Jurkat, Clone E6-1 (cell line): Measurements from ENCODE around the gene SEMA6C.
"Not testable (repeated sequence)": the region's sequence is repeated elsewhere in the genome, so short reads cannot be mapped to it uniquely, and the experiment has no call there.

Experiments
- DNase-seq: peaks from one replicate; pipeline ENCODE4 v3.0.0-alpha.2; 2011; ENCODE audit warnings: low read depth, low spot score
- H3K4me3 ChIP-seq: 2 replicates; pipeline ENCODE4 v1.5.1; 2011; ENCODE audit warnings: mild to moderate bottlenecking, low read length, control low read depth, moderate library complexity

Gene SEMA6C

DNA sequence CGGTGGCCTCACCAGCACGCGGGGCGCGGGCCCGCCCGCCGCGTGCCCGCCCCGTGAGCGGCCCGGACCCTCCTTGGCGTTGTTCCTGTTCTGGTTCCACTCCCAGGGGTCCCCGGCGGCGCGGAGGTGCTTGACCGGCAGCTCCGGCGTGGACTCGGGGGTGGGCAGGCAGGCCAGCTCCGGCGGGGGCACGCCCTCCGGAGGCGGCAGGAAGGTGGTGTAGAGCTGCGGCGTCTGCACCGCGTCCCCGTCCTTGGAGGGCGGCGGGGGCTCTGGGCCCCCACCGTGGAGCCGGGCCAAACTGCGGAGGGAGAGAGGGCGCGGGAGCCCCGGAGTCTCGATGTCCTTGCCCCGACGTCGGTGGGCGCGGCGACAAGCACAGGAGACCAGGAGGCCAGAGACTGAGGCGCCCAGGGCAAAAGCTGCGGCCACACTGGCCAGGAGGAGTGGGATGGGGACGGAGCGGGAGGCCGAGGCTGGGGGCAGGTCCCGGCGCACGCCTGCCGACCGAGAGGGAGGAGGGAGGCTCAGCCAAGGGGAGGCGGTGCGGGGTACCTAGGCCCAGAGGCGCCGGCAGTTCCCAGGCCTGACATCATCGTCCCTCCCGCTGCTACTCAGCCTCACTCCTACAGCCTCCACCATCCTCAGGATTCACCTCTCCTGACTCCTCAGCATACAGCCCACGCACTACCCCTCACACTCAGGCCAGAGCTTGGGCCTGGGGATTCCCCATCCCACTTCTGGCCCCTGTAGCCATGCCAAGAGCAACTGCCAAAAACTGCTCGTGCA, 13.2 kb downstream of the SEMA6C start:
- no peak overlapping the region for H3K4me3 ChIP-seq
- no peak for DNase-seq

DNA sequence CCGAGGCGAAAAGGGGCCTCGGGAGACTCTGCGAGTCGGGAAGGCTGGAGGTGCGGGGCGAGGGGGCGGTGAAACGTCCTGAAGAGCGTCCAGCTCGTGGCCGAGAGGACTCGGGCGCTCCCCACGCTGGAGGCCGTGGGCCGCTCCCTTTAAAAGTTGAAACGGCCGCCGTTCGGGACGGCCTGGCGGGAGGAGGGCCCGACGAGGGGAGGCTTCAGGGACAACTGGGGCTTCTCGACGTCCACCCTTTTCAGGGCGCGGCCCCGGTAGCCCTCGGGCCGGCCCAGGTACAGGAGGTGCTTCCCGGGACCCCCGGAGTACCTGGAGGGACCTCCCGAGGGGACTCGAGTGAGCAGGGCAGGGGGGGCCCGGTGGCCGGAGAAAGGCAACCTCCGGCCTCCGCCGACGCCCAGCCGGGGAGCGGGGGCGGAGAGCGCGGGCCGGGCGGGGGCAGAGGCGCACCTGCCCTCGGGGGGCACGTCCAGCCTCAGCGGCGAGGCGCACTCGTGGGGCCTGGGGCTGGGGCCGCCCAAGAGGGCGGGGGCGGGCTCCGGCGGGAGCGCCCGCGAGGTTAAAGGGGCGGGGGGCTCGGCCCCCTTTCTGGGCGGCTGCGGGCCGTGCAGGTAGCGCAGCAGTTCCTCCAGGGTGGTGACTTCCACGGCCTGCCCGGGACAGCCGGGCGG, 14.0 kb downstream of the SEMA6C start:
- no peak for DNase-seq
- H3K4me3 ChIP-seq = no peak overlapping the region

DNA sequence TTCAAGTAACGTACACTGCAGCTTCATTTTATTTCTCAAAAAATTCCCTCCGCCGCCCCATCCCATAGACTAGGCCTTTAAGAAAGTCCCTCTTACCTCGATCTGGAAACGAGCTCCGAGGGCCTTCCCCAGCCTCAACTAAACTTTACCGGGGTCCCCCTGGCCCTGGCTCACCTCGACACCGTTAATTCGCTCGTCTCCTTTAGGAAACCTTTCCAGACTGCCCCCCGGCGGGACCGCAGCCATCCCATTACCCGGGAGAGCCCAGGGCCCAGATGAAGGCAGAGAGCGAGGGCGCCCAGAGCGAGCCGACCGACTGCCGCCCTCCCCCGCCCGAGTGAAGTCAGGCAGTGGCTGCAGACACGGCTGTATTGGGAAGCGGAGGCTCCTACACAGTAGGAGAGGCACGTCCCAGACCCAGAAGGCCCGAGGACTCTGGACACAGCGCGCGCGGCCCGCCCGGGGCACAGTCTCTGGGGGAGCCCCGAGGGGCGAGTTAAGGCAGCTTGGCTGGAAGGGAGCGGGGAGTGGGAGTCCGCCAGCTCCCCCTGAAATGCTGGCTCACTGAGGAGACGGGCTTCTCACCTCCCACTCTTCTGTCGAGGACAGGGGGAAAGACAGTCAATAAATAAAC, 14.6 kb downstream of the SEMA6C start:
- DNase-seq = no peak
- H3K4me3 ChIP-seq = no peak overlapping the region

DNA sequence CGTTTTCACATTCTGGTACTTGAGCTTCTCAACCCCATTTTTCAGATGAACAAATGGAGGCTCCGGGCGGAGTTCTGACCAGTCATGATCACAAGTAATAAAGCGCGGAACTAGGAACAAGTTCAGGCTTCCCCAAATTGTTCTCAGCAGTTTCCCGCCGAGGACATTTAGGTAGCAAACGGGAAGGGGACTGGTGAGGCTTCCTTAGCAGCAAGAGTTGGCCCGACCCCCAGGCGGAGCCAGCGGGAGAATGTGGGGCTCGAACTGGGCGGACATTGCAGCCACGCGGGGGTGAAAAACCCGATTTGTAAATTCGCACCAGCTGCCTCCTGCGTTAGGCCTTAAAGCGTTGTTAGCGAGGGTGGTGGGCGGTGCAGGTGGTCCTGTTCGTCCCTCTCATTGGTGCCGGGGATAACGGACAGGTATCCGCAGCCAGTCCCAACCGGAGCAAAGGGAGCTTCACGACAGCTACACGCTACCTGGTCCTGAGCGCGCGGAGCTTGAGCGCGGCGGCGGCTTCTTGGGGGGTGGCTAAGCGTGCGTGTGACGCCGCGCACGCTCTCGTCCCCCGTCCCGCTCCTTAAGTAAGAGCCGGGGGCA, 15.3 kb downstream of the SEMA6C start:
- no peak overlapping the region for H3K4me3 ChIP-seq
- DNase-seq = no peak

DNA sequence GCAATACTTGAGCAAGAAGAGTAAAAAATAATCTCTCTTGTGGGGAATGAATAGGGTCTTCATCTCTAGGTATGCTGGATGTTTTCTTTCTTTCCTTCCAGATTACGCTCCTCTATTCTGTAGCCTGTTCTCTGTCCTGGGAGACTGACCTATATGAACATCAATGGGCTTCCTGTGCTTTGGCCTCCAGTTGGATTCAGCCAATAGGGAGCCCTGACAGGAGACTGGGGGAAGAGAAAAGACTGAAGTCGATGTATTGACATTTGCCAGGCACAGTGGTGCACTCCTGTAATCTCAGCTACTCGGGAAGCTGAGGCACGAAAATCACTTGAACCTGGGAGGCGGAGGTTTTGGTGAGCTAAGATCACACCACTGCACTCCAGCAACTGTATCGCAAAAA, 17.6 kb downstream of the SEMA6C start:
- no peak for DNase-seq
- no peak overlapping the region for H3K4me3 ChIP-seq

DNA sequence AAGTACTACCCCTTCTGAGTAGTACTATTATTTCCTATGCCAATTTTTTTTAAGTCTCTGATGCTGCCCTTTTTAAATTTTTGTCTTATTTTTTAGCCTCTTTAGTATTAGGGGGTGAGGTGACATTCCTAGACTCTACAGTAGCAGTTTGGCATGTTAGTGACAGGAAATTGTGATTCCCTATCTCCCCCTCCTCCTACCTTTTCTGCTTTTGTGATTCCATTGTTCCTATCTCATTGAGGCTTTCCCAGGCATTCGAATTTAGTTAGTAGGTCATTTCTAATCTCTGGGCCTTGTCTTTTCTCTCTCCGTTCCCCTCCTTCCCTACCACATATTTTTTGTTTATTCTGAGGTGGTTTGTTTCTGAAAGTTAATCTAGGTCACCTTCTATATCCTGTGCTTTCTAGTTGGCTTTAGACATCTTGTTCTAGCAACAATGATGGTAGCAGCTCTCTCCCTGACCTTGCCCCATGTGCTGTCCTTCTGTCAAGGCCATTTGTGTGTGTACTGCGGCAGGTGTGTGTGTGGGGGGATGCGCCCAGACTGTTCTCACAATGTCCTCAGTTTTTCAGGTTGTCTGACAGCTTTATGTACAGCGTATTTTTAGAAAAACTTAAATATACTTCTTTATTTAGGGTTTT, 21.5 kb downstream of the SEMA6C start:
- H3K4me3 ChIP-seq = no peak overlapping the region
- no peak for DNase-seq

DNA sequence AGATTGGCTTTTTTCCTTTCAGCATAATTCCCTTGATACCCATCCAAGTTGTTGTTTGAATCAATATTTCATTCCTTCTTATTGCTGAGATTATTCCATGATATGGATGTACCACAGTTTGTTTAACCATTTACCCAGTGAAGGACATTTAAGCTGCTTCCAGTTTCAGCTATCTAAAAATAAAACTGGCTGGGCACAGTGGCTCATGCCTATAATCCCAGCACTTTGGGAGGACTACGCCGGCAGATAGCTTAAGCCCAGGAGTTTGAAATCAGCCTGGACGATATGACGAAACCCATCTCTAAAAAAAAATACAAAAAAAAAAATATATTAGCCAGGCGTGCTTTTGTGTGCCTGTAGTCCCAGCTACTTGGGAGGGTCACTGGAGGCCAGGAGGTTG, 32.6 kb downstream of the SEMA6C start:
- DNase-seq = no peak
- no peak overlapping the region for H3K4me3 ChIP-seq

DNA sequence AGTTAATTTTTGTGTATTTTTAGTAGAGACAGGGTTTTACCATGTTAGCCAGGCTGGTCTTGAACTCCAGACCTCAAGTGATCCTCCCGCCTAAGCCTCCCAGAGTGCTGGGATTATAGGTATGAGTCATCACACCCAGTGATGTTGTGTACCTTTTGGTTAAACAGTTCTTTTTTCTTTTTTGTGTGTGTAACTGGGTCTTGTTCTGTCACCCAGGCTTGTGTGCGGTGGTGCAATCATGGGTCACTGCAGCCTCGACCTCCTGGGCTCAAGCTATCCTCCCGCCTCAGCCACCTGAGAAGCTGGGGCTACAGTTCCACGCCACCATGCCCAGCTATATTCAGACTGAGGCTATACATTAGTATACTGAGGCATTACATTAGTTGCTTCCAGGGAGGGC, 38.1 kb downstream of the SEMA6C start:
- DNase-seq = no peak
- no peak overlapping the region for H3K4me3 ChIP-seq

DNA sequence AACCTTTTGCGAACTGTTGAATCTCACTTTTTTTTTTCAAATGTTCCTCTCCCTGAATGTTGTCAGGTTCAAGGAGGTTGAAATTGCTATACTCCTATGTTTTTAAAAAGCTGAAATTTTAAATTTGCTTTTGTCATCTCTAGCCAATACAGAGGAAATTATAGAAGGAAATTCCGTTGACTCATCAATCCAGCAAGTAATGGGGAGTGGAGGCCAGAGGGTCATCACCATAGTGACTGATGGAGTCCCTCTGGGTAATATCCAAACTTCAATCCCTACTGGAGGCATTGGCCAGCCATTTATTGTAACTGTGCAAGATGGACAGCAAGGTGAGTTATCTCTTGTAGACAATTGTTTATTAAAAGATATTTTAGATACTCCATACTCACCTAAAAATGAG, 39.5 kb downstream of the SEMA6C start:
- DNase-seq = no peak
- no peak overlapping the region for H3K4me3 ChIP-seq

DNA sequence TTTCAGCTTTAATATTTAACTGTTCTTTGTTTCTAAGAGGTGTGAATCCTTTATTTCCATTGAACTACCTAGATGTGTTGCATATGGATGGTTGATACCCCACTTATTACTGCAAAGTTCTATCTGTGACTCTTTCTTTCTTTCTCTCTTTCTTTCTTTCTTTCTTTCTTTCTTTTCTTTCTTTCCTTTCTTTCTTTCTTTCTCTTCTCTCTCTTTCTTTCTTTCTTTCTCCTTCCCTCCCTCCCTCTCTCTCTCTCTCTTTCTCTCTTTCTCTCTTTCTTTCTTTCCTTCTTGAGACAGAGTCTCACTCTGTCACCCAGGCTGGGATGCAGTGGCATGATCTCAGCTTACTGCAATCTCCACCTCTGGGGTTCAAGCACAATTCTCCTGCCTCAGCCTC, 41.8 kb downstream of the SEMA6C start:
- no peak overlapping the region for H3K4me3 ChIP-seq

DNA sequence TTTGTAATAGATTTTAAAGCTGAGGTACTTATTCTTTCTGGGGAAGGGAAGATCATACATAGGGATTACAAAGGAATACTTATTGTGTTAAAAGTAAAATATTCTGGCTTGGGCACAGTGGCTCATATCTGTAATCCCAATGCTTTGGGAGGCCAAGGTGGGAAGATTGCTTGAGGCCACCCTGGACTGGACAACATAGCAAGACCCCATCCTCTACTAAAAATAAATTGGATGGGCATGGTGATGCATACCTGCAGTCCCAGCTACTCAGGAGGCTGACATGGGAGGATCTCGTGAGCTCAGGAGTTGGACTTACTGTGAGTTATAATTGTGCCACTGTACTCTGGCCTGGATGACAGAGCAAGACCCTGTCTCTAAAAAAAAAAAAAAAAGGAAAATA, 48.3 kb downstream of the SEMA6C start:
- no peak overlapping the region for H3K4me3 ChIP-seq
- no peak for DNase-seq

More for the DNA sequence above, 41.8 kb downstream of the SEMA6C start:
- DNase-seq = no peak

DNA sequence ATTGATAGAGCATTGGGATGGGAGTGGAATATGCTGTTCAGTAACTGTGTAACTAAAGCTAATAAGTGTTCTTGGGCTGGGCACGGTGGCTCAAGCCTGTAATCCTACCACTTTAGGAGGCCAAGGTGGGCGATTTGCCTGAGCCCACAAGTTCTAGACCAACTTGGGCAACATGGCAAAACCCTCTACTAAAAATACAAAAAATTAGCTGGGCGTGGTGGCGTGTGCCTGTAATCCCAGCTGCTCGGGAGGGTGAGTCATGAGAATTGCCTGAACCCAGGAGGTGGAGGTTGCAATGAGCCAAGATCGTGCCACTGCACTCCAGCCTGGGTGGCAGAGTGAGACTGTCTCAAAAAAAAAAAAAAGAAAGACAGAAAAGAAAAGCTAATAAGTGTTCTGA, 49.0 kb downstream of the SEMA6C start:
- DNase-seq, H3K4me3 ChIP-seq: not testable (repeated sequence)

DNA sequence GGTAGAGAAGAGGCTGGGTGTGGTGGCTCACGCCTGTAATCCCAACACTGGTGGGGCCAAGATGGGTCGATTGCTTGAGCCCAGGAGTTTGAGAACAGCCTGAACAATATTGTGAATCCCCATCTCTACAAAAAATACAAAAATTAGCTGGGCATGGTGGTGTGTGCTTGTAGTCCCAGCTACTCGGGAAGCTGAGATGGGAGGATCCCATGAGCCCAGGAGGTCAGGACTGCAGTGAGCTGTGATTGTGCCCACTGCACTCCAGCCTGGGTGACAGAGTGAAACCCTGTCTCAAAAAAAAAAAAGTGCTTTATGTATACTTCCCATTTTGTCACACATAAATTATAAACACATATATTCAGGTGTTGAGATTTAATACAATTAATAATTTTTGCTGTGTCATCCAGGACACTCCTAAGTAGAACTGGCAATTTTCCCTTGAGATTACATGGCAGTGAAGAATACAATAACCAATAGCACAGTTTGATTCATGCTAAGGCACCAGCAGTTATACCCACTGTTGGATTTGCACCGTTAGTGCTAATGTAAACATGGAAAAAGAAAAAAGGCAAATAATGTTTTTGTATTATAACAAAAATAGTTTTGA, 60.4 kb downstream of the SEMA6C start:
- no peak overlapping the region for H3K4me3 ChIP-seq

More for the DNA sequence above, 60.4 kb downstream of the SEMA6C start:
- DNase-seq = no peak
